ENCODE results near the gene NAP1L2.
"Not testable (repeated sequence)": the region's sequence is repeated elsewhere in the genome, so short reads cannot be mapped to it uniquely, and the experiment has no call there.

NAP1L2 gene

DNA sequence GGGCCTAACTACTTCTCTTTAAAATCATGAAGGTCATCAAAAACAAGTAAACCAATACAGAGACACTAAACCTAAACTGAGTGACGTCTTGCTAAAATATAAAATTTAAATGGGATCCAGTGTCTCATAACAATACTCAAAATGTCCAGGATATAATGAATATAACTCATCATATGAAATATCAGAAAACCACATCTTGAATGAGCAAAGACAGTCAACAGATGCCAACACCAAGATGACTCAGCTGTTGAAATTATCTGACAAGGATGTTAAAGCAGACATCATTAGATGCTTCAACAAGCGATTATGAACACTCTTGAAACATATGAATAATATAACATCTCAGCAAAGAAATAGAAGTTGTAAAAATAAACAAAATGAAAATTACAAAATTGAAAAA, 8.3 kb downstream of the NAP1L2 start:
- no peak for DNase-seq (ENCODE audit: low spot score)

DNA sequence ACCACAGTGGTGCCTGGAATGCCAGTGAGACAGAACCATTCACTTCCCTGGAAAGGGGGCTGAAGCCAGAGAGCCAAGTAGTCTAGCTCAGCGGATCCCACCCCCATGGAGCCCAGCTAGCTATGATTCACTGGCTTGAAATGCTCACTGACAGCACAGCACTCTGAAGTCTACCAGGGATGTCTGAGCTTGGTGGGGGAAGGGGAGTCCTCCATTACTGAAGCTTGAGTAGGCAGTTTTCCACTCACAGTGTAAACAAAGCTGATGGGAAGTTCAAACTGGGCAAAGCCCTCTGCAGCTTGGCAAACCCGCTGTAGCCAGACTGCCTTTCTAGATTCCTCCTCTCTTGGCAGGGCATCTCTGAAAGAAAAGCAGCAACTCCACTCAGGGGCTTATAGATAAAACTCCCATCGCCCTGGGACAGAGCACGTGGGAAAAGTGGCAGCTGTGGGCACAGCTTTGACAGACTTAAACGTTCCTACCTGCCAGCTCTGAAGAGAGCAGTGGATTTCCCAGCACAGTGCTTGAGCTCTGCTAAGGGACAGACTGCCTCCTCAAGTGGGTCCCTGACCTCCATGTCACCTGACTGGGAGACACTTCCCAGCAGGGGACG, 32.0 kb downstream of the NAP1L2 start:
- TF ChIP-seq, protein P1, sequence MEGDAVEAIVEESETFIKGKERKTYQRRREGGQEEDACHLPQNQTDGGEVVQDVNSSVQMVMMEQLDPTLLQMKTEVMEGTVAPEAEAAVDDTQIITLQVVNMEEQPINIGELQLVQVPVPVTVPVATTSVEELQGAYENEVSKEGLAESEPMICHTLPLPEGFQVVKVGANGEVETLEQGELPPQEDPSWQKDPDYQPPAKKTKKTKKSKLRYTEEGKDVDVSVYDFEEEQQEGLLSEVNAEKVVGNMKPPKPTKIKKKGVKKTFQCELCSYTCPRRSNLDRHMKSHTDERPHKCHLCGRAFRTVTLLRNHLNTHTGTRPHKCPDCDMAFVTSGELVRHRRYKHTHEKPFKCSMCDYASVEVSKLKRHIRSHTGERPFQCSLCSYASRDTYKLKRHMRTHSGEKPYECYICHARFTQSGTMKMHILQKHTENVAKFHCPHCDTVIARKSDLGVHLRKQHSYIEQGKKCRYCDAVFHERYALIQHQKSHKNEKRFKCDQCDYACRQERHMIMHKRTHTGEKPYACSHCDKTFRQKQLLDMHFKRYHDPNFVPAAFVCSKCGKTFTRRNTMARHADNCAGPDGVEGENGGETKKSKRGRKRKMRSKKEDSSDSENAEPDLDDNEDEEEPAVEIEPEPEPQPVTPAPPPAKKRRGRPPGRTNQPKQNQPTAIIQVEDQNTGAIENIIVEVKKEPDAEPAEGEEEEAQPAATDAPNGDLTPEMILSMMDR (IDR thresholded peaks at IDR 0.05; ENCODE audit: extremely low read depth, missing control alignments), result no peak
- DNase-seq (ENCODE audit: low spot score), result no peak

More for the DNA sequence above, 8.3 kb downstream of the NAP1L2 start:
- TF ChIP-seq, protein P1 (IDR thresholded peaks at IDR 0.05; ENCODE audit: extremely low read depth, missing control alignments), result no peak

- not testable (repeated sequence) for DNase-seq (ENCODE audit: low spot score)
Measured at GRCh38 chrX:73168945-73169344, 45.7 kb downstream of the NAP1L2 start.

Measured in GM20000 (cell line).